ENCODE results near the gene STIL.

GRCh38 chr1:47347735-47348134 is 33.8 kb upstream of the STIL start:
- TF ChIP-seq RAD21 (IDR thresholded peaks at IDR 0.05; ENCODE audit: low read depth) = no peak
- TF ChIP-seq CEBPB (IDR thresholded peaks at IDR 0.05) = no peak
- TF ChIP-seq EGR1 (IDR thresholded peaks at IDR 0.05) = no peak
- no peak for TF ChIP-seq TCF12 (IDR thresholded peaks at IDR 0.05; ENCODE audit: low read depth)
